GM12801 (cell line): ENCODE results near the gene B3GNT5.

ENCODE experiments used
- TF ChIP-seq, protein P1 (sequence below): IDR thresholded peaks from one replicate; pipeline ENCODE4 v1.5.1; 2011; ENCODE audit warnings: control low read depth; ENCODE audit not compliant: insufficient read length; ENCODE audit errors: extremely low read depth

B3GNT5 gene

DNA sequence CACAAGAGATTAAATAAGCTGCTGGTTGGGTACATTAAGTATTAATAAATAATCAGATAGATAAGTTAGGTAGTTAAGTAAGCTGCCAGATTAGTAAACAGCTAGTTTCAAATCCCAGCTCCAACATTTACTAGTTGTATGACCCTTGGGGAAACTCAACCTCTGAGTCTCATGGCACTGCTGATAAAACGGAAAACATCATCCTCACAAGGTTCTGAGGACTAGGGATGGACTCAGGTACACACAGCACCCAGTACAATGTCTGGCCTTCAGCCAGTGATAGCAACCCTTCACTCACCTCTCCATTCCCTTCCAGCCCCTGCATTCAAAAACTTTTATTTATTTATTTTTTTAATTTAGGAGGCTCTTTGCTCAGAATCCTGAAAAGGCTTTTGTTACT, 32.3 kb downstream of the B3GNT5 start:
- TF ChIP-seq, protein P1, sequence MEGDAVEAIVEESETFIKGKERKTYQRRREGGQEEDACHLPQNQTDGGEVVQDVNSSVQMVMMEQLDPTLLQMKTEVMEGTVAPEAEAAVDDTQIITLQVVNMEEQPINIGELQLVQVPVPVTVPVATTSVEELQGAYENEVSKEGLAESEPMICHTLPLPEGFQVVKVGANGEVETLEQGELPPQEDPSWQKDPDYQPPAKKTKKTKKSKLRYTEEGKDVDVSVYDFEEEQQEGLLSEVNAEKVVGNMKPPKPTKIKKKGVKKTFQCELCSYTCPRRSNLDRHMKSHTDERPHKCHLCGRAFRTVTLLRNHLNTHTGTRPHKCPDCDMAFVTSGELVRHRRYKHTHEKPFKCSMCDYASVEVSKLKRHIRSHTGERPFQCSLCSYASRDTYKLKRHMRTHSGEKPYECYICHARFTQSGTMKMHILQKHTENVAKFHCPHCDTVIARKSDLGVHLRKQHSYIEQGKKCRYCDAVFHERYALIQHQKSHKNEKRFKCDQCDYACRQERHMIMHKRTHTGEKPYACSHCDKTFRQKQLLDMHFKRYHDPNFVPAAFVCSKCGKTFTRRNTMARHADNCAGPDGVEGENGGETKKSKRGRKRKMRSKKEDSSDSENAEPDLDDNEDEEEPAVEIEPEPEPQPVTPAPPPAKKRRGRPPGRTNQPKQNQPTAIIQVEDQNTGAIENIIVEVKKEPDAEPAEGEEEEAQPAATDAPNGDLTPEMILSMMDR: no peak

DNA sequence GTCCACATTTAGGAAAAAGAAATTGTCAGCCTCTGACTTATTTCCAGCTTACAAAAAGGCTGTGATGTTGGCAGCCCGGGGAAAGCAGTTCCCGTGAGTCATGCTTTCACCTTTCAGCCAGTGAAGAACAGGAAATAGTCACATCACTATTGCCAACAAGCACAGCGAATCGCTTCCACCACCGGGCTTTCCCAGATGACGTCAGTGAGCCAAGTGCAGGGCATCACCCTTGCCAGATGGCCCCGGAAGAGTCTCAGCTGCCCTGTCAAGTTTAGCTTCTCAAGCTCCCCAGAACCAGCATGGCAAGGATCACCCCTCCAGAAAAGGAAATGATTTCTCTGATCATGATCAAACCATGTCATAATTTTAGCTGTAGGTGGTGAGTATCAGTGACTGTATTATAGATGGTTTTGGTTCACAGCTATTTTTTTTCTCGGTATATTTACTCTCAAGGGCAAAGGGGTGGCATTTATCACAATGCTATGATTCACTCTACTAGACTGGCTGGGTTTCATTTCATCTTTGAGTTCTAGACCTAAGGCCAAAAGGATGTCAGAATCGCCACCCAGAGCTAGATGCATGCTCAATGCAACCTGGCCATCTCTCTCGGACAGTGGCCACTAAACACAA, 32.9 kb downstream of the B3GNT5 start:
- TF ChIP-seq, protein P1: no peak

DNA sequence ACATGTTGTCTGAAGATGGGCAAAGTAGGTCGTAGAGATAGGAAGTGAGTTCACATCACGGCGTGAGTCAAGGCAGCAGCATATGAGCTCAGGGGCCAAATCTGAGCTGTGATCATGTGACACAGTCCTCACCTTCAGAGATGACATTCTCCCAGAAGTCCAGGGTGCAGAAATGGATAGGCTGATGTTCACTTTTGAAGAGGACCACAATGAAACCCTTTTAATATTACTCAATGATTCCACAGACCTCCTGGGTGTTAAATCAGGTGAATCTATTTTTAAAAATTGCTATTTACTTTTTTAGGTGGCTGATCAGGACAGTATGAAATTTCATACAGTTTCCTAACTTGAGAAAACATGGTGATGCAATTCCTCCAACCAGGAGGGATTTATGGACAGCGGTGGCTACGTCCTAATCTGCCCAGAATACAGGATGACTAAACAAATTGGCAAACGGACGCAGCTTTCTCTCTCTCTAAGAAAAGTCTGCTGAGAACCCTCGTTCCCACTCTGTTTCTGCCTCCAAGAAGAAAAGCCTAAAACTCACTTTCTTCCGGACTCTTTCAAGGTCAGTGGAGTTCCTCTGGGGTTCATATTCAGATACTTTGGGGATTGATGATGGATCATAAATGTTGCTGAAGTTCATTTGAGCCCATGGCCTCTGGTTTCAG, 34.4 kb downstream of the B3GNT5 start:
- TF ChIP-seq, protein P1: no peak

DNA sequence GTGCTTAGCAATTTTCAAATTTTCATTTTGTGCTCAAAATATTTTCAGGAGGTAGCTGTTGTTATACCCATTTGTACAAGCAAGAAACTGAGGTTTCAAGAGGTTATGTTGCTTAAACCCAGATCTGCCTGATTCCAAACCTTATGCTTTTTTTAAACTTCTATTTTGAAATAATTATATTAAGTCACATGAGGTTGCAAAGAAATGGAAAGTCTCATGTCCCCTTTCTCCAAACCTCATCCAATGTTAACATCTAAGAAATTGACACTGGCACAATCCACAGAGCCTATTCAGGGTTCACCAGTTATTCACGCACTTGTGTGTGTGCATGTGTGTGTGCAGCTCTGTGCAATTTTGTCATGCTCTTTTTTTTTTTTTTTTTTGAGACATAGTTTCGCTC, 35.1 kb downstream of the B3GNT5 start:
- TF ChIP-seq, protein P1: no peak

DNA sequence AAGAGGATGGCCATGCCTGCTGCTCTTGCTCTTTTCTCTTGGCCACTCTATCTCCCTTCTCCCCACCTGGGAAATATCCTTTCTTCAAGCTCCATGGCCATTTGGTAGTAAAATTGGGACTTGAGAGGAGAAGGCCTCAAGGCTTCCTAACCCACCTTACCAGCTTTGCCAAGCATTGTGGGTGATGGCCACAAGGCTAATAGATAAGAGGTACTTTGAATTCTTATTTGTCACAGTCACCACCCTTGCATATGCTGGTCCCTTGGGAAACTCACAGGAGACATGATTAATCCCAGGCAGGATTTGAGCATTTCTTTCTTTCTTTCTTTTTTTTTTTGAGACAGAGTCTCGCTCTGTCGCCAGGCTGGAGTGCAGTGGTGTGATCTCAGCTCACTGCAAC, 37.2 kb downstream of the B3GNT5 start:
- TF ChIP-seq, protein P1: no peak

DNA sequence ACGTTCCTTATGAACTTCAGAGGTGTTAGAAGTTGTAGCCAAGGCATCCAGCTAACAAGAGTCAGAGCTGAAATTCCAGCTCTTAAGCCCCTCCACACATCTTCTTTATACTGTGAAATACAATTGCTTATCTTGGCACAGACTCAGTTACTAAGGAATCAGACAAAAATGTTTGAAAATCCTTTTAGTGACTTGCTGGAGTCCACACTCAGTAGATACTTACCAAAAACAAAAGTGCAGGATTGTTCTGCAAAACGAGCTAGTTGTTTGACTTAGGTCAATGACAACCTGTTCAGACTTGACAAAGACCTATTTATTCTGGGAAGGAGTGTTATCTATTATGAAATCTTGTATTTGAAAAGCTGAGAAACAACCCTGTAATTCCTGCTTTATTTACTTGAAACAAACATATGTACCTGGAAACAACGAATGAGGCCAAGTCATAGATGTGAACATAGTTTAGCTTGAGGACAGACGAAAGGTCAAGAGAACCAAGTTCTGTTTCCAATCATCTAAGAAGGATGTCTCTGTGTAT, 38.5 kb downstream of the B3GNT5 start:
- TF ChIP-seq, protein P1: no peak

DNA sequence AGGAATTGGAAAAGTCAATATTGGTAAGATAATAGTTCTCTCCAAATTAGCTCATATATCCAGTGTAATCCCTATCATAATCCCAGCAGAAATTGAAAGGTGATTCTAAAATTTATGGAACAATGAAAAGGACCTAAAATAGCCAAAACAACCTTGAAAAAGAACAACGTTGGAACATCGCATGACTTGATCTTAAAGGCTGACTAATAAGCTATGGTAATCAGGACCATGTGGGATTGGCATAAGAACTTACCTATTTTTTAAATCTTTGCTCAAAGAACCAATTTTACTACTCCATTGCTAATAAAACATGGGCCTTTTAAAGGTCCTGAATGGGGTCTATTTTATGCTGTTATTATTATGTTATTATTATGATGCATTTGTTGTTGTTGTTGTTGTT, 40.9 kb downstream of the B3GNT5 start:
- TF ChIP-seq, protein P1: no peak
